ENCODE data around the gene RBMS3.

RBMS3 gene

DNA sequence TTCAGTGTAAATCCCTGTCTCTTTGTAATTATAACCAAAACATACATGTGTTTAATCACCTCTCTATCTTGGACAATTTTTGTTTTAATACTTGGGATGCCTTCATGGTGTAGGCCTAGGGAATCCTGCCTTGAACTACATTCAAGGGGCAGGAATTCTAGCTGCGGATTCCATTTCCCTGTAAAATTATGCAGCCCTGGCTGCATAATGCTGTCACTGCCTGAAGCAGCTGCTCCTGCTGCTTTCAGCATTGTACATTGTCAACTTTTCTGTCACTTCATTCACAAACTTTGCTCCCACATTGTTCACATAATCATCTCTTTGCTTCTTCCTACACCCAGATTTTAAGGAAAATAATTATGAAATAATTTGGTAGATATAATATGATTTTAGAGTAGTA lies 638.7 kb downstream of the RBMS3 start:
- ChIA-PET CTCF (no interaction called here), POLR2A (no interaction called here)
- TF ChIP-seq CTCF (IDR thresholded peaks at IDR 0.05; ENCODE audit: control extremely low read depth, extremely low read depth, low read depth, missing control alignments), result no peak
- DNase-seq (ENCODE audit: extremely low spot score), result no peak

DNA sequence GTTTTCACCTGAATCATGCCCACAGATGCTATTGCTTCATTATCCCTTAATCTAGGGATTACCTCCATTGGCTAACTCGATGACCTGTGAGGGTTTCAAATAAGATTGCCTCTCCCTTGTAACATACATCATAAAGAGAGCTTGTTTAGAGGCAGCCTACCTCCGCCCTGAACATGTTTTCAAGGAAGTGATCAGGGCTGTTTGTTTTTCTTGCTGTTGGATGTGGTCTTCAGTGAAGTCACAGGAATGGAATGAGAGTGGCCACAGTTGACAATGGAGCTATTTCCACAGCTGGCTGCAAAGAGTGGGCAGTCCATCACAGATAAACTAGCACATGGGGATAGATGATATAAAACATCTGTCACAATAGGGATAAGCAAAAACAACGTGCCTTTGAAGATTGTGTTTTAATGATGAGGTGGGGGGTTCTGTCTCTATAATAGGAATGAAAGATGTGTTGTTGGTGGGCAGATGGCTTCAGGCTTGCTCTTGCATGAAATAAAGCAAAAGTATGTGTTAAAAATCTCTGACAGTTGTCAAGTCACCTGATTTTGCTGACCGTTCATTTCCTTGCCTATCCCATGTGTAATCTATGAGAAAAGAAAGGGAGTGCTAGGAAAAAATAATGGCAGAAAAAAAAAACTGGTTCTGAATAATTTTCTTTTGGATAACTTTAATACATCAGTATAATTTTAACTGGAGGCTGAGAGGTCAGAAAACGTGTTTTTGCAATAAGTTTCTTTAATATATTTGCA lies 642.3 kb downstream of the RBMS3 start:
- no peak for TF ChIP-seq CTCF (IDR thresholded peaks at IDR 0.05; ENCODE audit: control extremely low read depth, extremely low read depth, low read depth, missing control alignments)
- ChIA-PET CTCF (no interaction called here), POLR2A (no interaction called here)
- DNase-seq (ENCODE audit: extremely low spot score), result no peak

GRCh38 chr3:29924783-29925561 lies 644.1 kb downstream of the RBMS3 start:
- ChIA-PET POLR2A (no interaction called here), CTCF (interaction anchor here (1.3 to 1.5 kb wide), 2 partner anchors 10 to 16 kb away, joined by 3 to 4 read pairs; no protein-coding TSS in a partner anchor)
- no peak for DNase-seq (ENCODE audit: extremely low spot score)
- no peak for TF ChIP-seq CTCF (IDR thresholded peaks at IDR 0.05; ENCODE audit: control extremely low read depth, extremely low read depth, low read depth, missing control alignments)

DNA sequence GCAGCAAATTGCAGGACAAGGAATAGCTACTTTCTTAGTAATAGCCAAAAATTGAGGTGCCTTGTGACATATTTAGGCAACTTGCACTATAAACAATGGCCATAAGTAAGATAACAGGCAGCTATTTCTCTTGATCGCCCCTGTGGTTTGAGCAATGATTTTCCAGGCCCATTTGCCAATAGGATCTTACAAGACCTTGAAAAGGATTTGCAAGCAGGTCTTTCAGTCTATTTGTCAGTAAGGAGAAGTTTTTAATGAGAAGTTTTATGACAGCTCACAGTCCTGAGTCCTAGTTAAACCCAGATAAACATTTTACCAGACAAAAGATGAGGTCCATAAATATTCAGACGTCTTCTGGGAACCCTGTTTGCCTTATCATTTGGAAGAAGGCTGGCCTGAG lies 645.5 kb downstream of the RBMS3 start:
- no peak for TF ChIP-seq CTCF (IDR thresholded peaks at IDR 0.05; ENCODE audit: control extremely low read depth, extremely low read depth, low read depth, missing control alignments)
- no peak for DNase-seq (ENCODE audit: extremely low spot score)
- CTCF ChIA-PET, result interaction anchor here (0.8 kb wide), 1 partner anchor 9 kb away, joined by 4 read pairs; no protein-coding TSS in a partner anchor
- POLR2A ChIA-PET, result no interaction called here

- CTCF ChIA-PET, result no interaction called here
These were observed 651.9 kb downstream of the RBMS3 start for GRCh38 chr3:29932696-29933325.

More at GRCh38 chr3:29932696-29933325, 651.9 kb downstream of the RBMS3 start:
- POLR2A ChIA-PET, result no interaction called here
- no peak for TF ChIP-seq CTCF (IDR thresholded peaks at IDR 0.05; ENCODE audit: control extremely low read depth, extremely low read depth, low read depth, missing control alignments)
- no peak for DNase-seq (ENCODE audit: extremely low spot score)

Measured in GM10248 (cell line).